Astrocyte (in vitro differentiated cells and primary cell): Measurements from ENCODE around the gene KIF18B. TPM values are rescaled to one million over a fixed set of nuclear protein-coding genes. Genes with fewer than 3 reads are reported as not detected.
"Not testable (repeated sequence)": the region's sequence is repeated elsewhere in the genome, so short reads cannot be mapped to it uniquely, and the experiment has no call there.

Source experiments
- DNase-seq: peaks from one replicate; pipeline ENCODE4 v3.0.0-alpha.2; 2010; ENCODE audit warnings: low read depth
- FAIRE-seq: peaks from 2 replicates; lab custom pipeline; 2011; peaks lifted over from hg19 to GRCh38; lab: Jason Lieb, UNC
- H2AFZ ChIP-seq: 2 replicates; pipeline ENCODE4 v1.6.0; 2012; ENCODE audit warnings: low read depth, low read length, inconsistent platforms
- H3K27ac ChIP-seq: 2 replicates; pipeline ENCODE4 v1.5.1; 2011; ENCODE audit warnings: low read depth, low read length, inconsistent platforms
- H3K27me3 ChIP-seq: 2 replicates; pipeline ENCODE4 v1.6.0; 2011; ENCODE audit warnings: low read length, inconsistent platforms; ENCODE audit not compliant: insufficient read depth
- H3K36me3 ChIP-seq: 2 replicates; pipeline ENCODE4 v1.5.1; 2011; ENCODE audit warnings: low read length, inconsistent platforms; ENCODE audit not compliant: insufficient read depth
- H3K4me1 ChIP-seq: 2 replicates; pipeline ENCODE4 v1.5.1; 2011; ENCODE audit warnings: low read length, inconsistent platforms; ENCODE audit not compliant: insufficient read depth
- H3K4me2 ChIP-seq: 2 replicates; pipeline ENCODE4 v1.6.0; 2012; ENCODE audit warnings: low read length, inconsistent platforms
- H3K4me3 ChIP-seq: 2 replicates; pipeline ENCODE4 v1.5.1; 2011; ENCODE audit warnings: low read depth, mild to moderate bottlenecking, low read length, inconsistent platforms; ENCODE audit not compliant: insufficient read depth
- H3K79me2 ChIP-seq: 2 replicates; pipeline ENCODE4 v1.6.0; 2012; ENCODE audit warnings: mild to moderate bottlenecking, low read length, inconsistent platforms; ENCODE audit not compliant: insufficient read depth
- H3K9ac ChIP-seq: 2 replicates; pipeline ENCODE4 v1.6.0; 2012; ENCODE audit warnings: mild to moderate bottlenecking, low read length, inconsistent platforms
- H3K9me3 ChIP-seq: 2 replicates; pipeline ENCODE4 v1.5.1; 2012; ENCODE audit warnings: low read depth, mild to moderate bottlenecking, low read length, inconsistent platforms; ENCODE audit not compliant: insufficient read depth
- H4K20me1 ChIP-seq: 2 replicates; pipeline ENCODE4 v1.6.0; 2012; ENCODE audit warnings: low read length, inconsistent platforms; ENCODE audit not compliant: insufficient read depth
- H3K27ac Mint-ChIP-seq: one replicate; pipeline ENCODE4 v1.8.0; 2021; ENCODE audit warnings: mild to moderate bottlenecking, mixed read lengths; ENCODE audit not compliant: unreplicated experiment
- H3K27me3 Mint-ChIP-seq: one replicate; pipeline ENCODE4 v1.8.0; 2021; ENCODE audit warnings: low read depth, mixed read lengths; ENCODE audit not compliant: unreplicated experiment
- H3K36me3 Mint-ChIP-seq: one replicate; pipeline ENCODE4 v1.8.0; 2021; ENCODE audit warnings: low read depth, mixed read lengths; ENCODE audit not compliant: unreplicated experiment
- H3K4me1 Mint-ChIP-seq: one replicate; pipeline ENCODE4 v1.8.0; 2021; ENCODE audit warnings: low read depth, mixed read lengths; ENCODE audit not compliant: unreplicated experiment
- H3K4me3 Mint-ChIP-seq: one replicate; pipeline ENCODE4 v1.8.0; 2021; ENCODE audit warnings: mild to moderate bottlenecking, moderate library complexity, mixed read lengths; ENCODE audit not compliant: unreplicated experiment
- H3K9me3 Mint-ChIP-seq: one replicate; pipeline ENCODE4 v1.8.0; 2021; ENCODE audit warnings: mild to moderate bottlenecking, mixed read lengths; ENCODE audit not compliant: unreplicated experiment
- CTCF ChIP-seq: IDR thresholded peaks from 2 replicates; pipeline ENCODE4 v1.5.1; 2011; ENCODE audit warnings: low read depth, mild to moderate bottlenecking, inconsistent platforms, low read length, moderate library complexity; ENCODE audit not compliant: insufficient read depth
- EZH2 ChIP-seq: IDR thresholded peaks from 2 replicates; pipeline ENCODE4 v1.6.1; 2012; ENCODE audit warnings: mild to moderate bottlenecking, low read length, inconsistent platforms; ENCODE audit not compliant: insufficient read depth
- total RNA-seq: library from RNA; stranded (reverse); gene quantifications from 2 replicates; pipeline ENCODE4 v1.2.1, GENCODE V29; 2021

KIF18B gene
- total RNA-seq, 1 donor from 2014 or later = 1.8 TPM

DNA sequence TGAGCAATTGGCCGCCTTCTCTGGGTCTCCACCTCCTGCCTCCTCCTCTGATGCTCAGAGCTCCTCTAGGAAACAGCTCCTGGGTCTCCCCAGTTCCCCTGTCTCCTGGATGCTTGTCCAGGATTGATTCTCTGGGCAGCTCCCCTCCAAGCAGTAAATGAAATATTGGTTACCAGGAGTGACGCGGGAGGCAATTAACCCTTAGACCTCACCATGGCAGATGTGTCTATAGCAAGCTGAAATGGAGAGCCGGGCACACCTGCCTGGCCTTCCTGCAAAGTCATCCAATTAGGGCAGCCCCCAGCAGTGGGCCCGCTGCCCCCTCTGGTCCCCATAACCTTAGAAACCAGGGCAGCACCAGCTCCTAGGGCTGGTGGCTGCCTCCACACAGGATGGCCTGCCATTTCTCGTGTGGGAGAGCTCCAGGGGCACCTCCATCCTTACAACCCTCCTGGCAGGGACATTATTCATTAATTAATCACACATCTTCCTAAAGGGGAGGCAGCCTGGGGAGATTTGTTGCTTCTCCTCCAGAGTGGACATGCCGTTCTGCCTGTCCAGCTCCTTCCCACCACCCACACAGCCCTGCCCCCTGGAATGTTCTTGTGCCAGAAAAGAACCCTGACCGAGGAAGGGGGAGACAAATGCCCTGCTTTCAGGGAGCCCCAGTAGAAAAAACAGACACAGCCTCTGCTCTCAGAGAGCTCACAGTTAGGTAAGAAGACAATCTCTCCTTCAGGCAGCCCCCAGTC lies 8.3 kb upstream of the KIF18B start:
- Histone ChIP-seq H3K4me2 (no peak overlapping the region), H3K9ac (no peak overlapping the region), H3K9me3 (no peaks in the 10 kb centered on the region), H4K20me1 (no peaks in the 10 kb centered on the region), H3K27me3 (peaks cover 4% of the 10 kb centered on the region), H3K4me3 (no peak overlapping the region), H3K27ac (no peak overlapping the region), H3K4me1 (peaks cover 5% of the 10 kb centered on the region), H3K36me3 (no peaks in the 10 kb centered on the region), H2AFZ (no peak overlapping the region), H3K79me2 (no peaks in the 10 kb centered on the region)
- no peak for TF ChIP-seq EZH2
- no peak for TF ChIP-seq CTCF
- Mint-ChIP-seq H3K27ac (no peak overlapping the region), H3K4me1 (peaks cover 3% of the 10 kb centered on the region), H3K4me3 (no peak overlapping the region), H3K9me3 (no peaks in the 10 kb centered on the region), H3K27me3 (peaks cover 5% of the 10 kb centered on the region), H3K36me3 (no peaks in the 10 kb centered on the region)
- no peak for DNase-seq
- FAIRE-seq = no peak

DNA sequence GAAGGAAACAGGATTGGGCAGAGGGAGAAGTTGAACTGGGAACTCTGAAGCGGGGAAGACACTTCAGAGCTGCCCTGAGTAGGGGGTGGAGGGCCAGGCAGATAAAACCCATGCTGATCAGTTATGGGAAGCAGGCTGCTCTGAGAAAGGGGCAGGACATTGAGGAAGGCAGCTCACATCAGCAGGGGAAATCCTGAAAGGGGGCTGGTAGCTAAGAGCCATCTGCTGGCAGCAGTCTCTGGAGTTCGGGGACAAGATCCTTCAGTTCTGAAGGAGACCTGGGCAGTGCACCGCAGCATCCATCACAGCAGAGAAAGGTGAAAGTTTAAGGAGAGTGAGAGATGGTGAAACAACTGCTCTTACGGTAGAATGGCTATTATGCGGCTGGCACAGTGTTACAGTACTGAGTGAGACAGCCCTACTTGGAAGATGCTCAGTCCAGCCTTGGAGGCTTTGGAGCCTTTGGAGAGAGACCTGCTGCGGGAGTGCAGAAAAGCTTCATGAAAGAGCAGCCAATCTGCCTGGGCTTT lies 5.4 kb upstream of the KIF18B start:
- FAIRE-seq (no peak), DNase-seq (no peak)
- peaks cover 4% of the 10 kb centered on the region for H3K27me3 ChIP-seq
- Mint-ChIP-seq H3K27ac (no peak overlapping the region), H3K4me3 (no peak overlapping the region), H3K27me3 (peaks cover 9% of the 10 kb centered on the region), H3K4me1 (peaks cover 3% of the 10 kb centered on the region), H3K9me3 (no peaks in the 10 kb centered on the region), H3K36me3 (no peaks in the 10 kb centered on the region)
- no peak overlapping the region for H3K27ac ChIP-seq
- no peak overlapping the region for H3K9ac ChIP-seq
- H3K36me3 ChIP-seq = no peaks in the 10 kb centered on the region
- TF ChIP-seq EZH2 (no peak), CTCF (no peak)
- H3K9me3 ChIP-seq = no peaks in the 10 kb centered on the region
- no peak overlapping the region for H2AFZ ChIP-seq
- peaks cover 1% of the 10 kb centered on the region for H3K4me1 ChIP-seq
- no peak overlapping the region for H3K4me3 ChIP-seq
- no peak overlapping the region for H3K4me2 ChIP-seq
- no peaks in the 10 kb centered on the region for H3K79me2 ChIP-seq
- H4K20me1 ChIP-seq = no peaks in the 10 kb centered on the region

GRCh38 chr17:44948315-44948795 lies 782 bp upstream of the KIF18B start:
- H3K4me1 ChIP-seq = peaks cover 4% of the 10 kb centered on the region
- peaks cover 6% of the 10 kb centered on the region for H3K27me3 Mint-ChIP-seq
- peak overlapping the region; percentile 84 for H3K4me3 ChIP-seq
- H3K36me3 Mint-ChIP-seq = no peaks in the 10 kb centered on the region
- H3K9me3 ChIP-seq = no peaks in the 10 kb centered on the region
- H3K27ac ChIP-seq = no peak overlapping the region
- H3K79me2 ChIP-seq = peaks cover 44% of the 10 kb centered on the region
- no peak for TF ChIP-seq EZH2
- no peak for TF ChIP-seq CTCF
- peak overlapping the region; percentile 88 for H3K27ac Mint-ChIP-seq
- H3K4me2 ChIP-seq = peak overlapping the region; percentile 91
- peak overlapping the region; percentile 86 for H2AFZ ChIP-seq
- no peaks in the 10 kb centered on the region for H3K9me3 Mint-ChIP-seq
- DNase-seq = no peak
- peak overlapping the region; percentile 81 for H3K9ac ChIP-seq
- no peaks in the 10 kb centered on the region for H3K27me3 ChIP-seq
- H3K4me1 Mint-ChIP-seq = no peaks in the 10 kb centered on the region
- H3K36me3 ChIP-seq = no peaks in the 10 kb centered on the region
- no peak for FAIRE-seq
- peak overlapping the region; percentile 91 for H3K4me3 Mint-ChIP-seq
- no peaks in the 10 kb centered on the region for H4K20me1 ChIP-seq

DNA sequence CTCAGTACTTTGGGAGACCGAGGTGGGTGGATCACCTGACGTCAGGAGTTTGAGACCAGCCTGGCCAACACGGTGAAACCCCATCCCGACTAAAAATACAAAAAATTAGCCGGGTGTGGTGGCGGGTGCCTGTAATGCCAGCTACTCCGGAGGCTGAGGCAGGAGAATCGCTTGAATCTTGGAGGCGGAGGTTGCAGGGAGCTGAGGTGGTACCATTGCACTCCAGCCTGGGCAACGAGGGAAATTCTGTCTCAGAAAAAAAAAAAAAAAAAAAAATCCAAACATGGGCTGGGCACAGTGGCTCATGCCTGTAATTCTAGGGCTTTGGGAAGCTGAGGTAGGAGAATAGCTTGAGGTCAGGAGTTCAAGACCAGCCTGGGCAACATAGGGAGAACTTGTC lies 1.9 kb downstream of the KIF18B start:
- peaks cover 11% of the 10 kb centered on the region for H3K4me1 ChIP-seq
- not testable (repeated sequence) for H4K20me1 ChIP-seq, H2AFZ ChIP-seq, DNase-seq, H3K9me3 Mint-ChIP-seq, H3K4me3 ChIP-seq, H3K4me3 Mint-ChIP-seq, H3K9ac ChIP-seq, H3K36me3 ChIP-seq, H3K27ac Mint-ChIP-seq, H3K36me3 Mint-ChIP-seq, H3K27ac ChIP-seq, H3K9me3 ChIP-seq, FAIRE-seq, H3K27me3 Mint-ChIP-seq, H3K27me3 ChIP-seq, H3K4me1 Mint-ChIP-seq
- peaks cover 70% of the 10 kb centered on the region for H3K79me2 ChIP-seq
- peak overlapping the region; percentile 30 for H3K4me2 ChIP-seq
